HG02759 (cell line): ENCODE results near the gene SIGLEC5.
"Not testable (repeated sequence)": the region's sequence is repeated elsewhere in the genome, so short reads cannot be mapped to it uniquely, and the experiment has no call there.

Experiments used
- ATAC-seq: cut with Tn5 transposase; IDR thresholded peaks from one replicate; pipeline ENCODE4 v1.9.1; 2021; ENCODE audit warnings: mild to moderate bottlenecking, moderate library complexity; ENCODE audit not compliant: unreplicated experiment

Gene SIGLEC5, protein sequence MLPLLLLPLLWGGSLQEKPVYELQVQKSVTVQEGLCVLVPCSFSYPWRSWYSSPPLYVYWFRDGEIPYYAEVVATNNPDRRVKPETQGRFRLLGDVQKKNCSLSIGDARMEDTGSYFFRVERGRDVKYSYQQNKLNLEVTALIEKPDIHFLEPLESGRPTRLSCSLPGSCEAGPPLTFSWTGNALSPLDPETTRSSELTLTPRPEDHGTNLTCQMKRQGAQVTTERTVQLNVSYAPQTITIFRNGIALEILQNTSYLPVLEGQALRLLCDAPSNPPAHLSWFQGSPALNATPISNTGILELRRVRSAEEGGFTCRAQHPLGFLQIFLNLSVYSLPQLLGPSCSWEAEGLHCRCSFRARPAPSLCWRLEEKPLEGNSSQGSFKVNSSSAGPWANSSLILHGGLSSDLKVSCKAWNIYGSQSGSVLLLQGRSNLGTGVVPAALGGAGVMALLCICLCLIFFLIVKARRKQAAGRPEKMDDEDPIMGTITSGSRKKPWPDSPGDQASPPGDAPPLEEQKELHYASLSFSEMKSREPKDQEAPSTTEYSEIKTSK

DNA sequence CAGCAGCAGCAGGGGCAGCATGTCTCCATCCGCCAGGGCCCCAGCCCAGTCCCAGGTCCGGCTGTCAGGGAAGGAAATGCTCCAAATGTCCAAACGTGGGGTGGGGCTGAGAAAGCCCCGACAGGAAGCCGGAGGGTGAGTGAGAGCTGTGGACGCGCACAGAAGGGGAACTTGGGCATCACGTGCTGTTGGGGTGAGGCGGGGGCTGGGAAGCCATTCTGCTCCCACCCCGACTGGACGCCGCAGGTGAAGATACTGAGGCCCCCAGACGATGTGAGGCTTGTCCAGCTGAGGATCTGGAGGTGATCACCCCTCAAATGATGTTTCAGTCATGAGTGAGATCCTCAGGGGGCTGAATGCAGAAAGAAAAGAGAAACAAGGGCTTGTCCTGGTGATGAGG is at the start of gene SIGLEC5:
Gene SIGLEC5 (minus strand): TSS at position 87 of the 400 bp plus-strand sequence. CDS start 66 bp downstream, at position 21.
- ATAC-seq: not testable (repeated sequence)

DNA sequence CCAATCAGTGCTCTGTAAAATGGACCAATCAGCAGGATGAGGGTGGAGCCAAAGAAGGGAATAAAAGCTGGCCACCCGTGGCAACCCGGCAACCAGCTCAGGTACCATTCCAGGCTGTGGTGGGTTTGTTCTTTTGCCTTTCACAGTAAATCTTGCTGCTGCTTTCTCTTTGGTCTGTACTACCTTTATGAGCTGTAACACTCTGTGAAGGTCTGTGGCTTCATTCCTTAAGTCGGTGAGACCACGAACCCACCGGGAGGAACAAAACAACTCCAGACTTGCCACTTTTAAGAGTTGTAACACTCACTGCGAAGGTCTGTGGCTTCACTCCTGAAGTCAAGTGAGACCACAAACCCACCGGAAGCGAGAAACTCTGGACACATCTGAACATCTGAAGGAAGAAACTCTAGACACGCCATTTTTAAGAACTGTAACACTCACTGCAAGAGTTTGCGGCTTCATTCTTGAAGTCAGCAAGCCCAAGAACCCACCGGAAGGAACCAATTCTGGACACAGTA is 46.4 kb upstream of the SIGLEC5 start:
- ATAC-seq: no peak

DNA sequence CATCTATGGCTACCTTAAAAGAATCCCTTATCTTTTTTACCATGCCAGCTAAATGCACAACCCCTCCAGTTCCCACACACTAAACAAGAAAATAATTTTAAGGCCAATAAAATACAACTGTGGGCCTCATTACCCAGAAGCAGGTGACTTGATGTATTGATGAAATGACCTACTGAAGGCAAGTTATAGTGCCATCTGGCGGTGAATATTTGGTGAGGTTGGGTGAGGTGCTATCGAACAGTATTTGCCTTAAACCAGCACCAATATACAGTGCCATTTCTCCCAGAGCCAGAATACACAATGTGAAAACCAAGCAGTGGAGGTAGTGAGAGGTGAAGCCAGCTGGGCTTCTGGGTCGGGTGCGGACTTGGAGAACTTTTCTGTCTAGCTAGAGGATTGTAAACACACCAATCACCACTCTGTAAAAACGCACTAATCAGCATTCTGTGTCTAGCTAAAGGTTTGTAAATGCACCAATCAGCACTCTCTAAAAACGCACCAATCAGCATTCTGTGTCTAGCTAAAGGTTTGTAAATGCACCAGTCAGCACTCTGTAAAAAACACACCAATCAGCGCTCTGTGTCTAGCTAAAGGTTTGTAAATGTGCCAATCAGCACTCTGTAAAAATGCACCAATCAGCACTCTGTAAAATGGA is 45.8 kb upstream of the SIGLEC5 start:
- not testable (repeated sequence) for ATAC-seq

DNA sequence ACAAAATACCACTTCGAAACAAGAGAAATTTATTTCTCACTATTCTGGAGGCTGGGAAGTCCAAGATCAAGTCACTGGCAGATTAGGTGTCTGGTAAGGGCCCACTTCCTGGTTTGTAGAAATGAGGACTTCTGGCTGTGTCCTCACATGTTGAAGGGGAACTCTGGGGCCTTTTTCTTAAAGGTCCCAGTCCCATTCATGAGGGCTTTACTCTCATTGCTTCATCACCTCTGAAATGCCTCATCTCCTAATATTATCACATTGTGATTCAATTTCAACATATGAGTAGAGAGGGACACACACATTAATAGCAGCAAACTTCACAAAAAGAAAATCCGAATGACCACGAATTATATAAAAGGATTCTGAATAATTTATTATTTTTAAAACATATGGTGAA is 38.0 kb upstream of the SIGLEC5 start:
- no peak for ATAC-seq

DNA sequence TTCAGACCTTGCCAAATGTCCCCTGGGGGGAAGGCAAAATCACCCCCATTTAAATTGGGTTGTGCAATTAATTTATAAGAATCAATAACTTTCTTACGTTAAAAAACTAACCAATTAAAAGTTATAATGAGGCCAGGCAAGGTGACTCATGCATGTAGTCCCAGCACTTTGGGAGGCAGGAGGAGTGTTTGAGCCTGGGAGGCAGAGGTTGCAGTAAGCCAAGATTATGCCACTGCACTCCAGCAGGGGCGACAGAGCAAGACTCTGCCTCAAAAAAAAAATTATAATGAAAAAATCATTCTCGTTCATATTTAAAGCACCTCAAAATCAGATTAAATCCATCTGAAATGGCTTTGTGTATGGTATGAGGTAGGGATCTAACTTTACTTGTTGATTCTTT is 34.8 kb upstream of the SIGLEC5 start:
- ATAC-seq: no peak

DNA sequence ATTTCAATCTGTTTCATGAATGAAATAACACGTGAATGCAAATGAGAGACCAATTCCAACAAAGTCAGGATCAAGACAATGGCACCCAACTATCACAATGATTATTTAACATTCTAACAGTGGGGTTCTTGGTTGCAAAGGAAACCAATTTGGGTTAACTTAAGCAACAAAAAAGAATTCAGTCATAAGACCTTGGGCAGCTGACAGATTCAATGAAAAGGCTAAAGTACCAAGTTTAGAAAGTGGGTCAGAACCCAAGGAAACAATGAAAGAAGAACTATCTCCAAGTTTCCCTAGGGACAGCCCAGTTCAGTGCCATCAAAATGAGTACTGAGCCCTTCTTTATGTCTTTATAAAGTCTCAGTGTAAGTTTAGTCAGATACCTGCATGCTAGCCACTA is 33.9 kb upstream of the SIGLEC5 start:
- no peak for ATAC-seq

DNA sequence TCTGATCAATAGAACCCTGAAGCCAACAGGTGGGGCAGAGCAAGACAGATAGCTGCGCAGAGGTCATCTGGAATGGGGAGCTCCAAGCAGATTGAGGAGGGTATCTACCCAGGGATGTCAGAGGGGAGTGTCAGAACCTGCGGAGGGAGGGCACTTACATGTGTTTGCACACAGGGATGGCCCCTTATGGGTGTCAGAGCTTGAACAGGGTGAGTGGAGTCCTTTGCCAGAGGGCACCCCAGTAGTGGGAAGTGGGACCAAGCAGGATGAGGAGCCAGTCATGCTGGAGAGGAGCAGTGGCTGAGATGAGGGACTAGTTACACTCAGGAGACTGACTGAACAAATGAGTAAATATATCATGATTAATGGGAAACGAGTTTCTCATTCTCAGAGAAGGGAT is 33.4 kb upstream of the SIGLEC5 start:
- ATAC-seq: no peak

DNA sequence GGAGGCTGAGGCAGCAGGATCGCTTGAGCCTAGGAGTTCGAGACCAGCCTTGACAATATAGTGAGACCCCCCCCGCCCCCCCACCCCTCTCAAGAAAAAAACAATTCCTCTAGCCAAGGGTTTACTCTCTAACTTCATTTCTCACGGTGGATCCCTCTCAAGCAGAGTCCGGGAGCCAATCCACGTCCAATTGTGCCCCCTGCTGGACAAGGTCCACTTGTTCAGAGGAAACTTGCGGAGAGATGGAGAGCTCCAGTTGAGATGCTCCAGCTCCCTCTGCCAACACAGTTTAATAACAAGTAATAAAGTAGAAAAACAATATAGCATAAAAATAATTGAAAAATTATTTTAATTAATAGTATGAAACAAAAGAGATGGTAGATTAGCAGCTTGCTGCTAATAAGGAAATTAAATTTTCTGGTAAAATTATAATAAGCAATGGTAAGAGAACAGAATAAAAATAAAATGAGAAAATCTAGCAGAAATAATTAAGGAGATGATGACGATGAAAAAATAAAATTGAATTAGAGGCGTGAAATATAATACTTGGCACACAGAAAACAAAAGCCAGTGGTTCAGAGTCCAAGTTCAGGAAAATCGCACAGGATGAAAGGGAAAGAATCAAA is 30.9 kb upstream of the SIGLEC5 start:
- ATAC-seq: no peak

DNA sequence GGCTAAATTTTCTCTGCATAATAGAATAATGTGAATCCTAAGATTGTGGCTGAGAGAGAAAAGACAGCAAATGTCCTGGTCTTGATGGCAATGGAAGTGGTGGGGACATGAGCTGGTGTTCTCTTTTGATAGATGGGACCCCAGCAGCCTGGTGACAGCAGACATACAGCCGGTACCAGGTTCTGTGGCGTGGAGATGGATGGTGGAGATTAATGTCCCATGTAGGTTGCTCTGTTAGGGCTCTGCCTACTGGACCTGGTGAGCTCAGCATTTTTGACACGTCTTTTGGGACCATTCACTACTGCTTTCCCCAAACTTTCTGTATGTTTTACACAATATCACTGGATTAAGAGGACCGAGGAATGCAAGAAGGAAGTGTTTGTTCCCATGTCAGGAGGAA is 24.6 kb upstream of the SIGLEC5 start:
- ATAC-seq: no peak

DNA sequence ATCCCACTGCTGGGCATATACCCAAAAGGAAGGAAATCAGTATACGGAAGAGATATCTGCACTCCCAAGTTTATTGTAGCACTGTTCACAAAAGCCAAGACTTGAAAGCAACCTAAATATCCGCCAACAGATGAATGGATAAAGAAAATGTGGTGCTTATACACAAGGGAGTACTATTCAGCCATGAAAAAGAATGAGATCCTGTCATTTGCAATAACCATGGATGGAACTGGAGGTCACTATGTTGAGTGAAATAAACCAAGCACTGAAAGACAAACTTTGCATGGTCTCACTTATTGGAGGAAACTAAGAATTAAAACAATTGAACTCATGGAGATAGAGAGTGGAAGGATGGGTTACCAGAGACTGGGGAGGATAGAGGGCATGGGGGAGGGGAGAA is 23.0 kb upstream of the SIGLEC5 start:
- no peak for ATAC-seq

DNA sequence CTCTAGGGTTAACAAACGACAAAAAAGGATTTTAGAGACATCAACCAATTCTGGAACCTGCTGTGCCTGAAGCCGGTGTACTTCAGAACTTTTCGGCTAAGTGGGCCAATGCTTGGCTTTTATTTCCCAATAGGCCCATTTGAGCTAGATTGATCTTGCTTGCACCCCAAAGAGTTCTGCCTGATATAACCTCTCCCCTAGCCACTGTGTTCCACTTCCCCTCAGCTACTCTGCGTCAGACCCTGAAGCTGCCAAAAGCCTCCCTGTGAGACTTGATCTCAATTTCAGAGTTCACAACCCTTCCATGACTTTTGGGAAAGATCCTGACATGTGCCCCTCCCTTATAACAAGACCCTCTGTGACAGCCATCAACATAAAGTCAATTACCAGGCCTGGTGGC is 22.1 kb upstream of the SIGLEC5 start:
- ATAC-seq: no peak

DNA sequence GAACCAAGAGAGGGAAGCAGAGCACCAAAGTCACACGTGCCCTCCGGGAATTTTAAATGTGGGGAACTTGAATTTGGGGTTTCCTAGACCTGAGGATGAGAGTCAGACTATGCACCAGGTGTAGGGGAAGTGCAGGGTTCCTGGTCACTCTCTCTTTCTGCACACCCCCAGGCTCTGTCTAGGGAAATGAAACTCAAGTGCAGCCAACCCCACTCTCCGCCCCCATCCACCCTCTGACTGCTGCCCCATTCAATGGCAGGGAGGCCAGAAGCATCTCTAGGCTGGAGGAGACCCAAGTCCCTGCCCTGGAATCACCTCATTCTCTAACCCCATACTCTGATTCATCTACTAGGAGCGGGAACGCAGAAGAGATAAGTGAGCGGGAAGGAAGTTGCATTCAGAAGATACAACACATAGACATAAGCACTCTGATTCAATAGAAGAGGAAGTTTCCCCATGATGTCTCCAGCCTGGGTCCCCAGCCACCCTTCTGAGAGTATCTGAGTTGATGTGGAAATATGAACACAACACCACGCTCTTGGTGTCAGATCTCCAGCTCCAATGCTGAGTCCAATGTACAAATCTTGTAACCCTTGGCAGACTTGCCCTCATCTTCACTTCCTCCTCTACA is 21.1 kb upstream of the SIGLEC5 start:
- no peak for ATAC-seq

DNA sequence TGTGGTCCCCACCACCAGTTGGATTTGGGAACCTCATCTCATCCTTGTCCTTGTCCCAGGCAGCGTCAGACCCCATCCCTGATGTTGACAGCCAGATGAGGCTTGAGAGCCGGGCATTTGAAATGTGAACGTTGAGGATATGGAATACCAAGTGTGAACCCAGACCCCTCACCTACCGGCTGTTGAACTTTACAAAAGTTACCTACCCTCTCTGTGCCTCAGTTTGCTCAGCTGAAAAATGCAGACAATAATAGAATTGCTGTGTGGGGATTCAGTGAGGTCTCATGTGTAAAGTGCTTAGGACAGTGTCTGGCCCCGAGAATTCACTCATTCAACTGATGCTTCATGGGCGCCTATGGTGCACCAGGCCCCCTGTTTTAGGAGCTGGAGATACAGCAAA is 17.1 kb upstream of the SIGLEC5 start:
- no peak for ATAC-seq

DNA sequence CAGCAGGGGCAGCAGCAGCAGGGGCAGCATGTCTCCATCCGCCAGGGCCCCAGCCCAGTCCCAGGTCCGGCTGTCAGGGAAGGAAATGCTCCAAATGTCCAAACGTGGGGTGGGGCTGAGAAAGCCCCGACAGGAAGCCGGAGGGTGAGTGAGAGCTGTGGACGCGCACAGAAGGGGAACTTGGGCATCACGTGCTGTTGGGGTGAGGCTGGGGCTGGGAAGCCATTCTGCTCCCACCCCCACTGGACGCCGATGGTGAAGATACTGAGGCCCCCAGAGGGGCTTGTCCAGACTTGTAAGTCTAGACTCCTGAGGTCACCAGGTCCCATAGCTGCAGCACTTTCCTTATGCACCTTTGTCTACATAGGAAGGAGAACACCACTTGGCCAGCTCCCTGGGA is 16.5 kb upstream of the SIGLEC5 start, which contains the start of gene SIGLEC14:
Gene SIGLEC14 (minus strand): TSS at position 96 of the 400 bp plus-strand sequence. CDS start 66 bp downstream, at position 30.
- not testable (repeated sequence) for ATAC-seq

DNA sequence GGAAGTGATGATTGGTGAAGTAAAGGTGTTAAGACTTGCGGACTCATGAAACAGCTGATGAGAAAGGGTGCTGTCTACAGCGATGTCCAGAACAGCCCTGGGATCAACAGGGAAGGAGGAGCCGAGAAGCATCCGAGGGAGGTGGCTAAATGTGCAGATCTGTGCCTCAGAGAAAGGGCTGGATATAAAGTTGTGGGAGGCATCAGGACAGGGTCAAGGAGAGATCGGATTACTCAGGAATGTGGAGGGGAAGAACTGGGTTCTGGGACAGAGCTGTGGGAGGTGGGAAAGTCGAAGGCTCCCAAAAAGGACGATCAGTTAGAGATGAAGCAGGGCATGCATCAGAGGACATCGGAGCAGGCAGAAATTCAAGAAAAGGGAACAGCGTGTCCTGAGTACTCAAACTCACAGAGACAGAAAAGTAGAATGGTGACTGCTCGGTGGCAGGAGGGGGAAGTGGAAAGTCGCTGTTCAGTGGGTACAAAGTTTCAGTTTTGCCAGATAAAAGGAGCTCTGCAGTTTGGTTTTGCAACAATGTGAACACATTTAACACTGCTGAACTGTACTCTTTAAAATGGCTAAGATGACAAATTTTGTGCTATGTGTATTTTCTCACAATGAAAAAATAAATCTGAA is 14.6 kb upstream of the SIGLEC5 start:
- no peak for ATAC-seq

DNA sequence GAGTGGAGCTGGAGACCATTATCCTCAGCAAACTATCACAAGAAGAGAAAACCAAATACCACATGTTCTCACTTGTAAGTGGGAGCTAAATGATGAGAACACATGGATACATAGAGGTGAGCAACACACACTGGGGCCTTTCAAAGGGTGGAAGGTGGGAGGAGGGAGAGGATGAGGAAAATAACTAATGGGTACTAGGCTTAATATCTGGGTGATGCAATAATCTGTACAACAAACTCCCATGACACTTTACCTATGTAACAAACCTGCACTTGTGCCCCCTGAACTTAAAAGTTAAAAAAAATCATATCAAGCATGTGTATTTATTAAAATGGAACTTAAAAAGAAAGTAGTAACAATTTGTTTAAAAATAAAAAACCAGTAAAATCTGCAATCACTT is 11.4 kb upstream of the SIGLEC5 start:
- no peak for ATAC-seq

DNA sequence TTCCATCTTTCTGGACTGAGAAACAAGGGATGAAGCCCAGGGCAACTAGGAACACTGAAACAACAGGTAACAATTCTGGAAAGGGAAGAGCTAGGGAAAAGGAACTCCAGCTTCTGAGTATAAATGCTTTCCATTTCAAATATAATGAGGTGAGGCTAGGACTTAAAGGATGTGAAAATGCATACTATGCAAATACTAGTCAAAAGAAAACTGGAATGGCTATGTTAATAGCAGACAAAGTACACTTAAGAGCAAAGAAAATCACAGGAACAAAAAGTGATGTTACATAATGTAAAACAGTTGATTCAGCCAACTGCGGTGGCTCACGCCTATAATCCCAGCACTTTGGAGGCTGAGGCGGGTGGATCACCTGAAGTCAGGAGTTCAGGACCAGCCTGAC is 10.2 kb upstream of the SIGLEC5 start:
- ATAC-seq: no peak

DNA sequence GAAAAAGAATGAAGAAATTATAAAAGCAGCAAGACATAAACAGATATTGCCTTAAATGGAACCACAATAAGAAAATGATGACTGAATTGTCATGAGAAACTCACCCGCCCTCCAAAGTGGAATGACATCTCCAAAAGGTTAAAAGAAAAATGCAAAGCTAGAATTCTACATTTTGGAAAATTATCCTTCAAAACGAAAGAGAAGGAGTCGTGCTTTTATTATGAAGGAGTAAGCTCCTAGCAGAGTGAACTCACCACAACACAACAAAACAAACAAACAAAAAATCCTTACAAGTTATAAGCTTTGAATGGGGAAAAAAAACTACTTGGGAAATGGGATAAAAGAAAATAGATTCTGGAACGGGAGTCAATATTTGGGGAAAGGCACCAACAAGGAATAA is 9.7 kb upstream of the SIGLEC5 start:
- no peak for ATAC-seq

DNA sequence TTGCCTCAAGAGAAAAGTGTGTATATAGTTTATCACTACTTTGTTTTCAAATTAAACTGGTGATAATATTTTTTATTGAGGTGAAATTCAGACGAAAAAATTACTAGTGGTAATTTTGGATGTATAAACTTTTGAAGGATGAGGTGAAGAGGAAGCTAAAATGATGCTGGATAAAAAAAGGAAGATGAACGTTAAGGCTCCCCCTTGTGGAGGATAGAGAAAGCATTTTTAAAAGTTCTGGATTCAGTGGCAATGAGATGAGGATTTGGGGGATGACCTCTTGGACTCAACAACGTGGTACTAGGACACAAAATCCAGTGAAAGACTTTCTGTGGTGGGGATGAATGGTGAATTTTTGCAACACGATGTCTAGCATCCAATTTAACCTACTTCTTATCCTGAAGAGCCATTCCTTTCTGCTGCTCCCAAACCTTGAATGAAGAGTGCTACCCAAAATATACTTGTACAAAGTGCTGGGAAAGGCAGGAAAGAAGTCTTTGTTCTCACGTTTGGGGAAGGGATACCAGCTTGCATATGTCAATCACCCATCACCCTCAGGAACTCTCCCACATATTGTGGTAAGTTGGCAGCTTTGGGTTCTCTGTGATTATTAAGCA is 7.3 kb upstream of the SIGLEC5 start:
- no peak for ATAC-seq

DNA sequence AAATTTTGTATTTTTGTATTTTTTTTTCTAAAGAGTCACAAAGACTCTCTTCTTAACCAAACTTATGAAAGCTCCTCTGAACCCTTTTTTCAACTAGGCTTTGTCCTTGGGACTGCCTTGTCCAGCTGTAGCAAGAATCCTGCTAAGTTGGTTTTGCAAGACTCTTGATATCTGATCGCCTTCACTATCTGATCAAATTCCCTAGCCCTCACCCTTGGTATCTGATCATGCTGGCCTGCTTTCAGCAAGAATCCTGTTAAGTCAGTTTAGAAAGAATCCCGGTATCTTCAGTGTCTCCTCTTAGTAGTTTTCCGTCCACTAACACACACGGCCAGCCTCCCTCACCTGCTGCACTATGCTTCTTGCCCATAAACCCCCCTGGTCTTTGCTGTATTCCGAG is 1.9 kb upstream of the SIGLEC5 start:
- ATAC-seq: no peak
